SK-N-SH treated with all-trans-retinoic acid at 6 μM for 48 hours (cell line): ENCODE data around the gene METTL2B.
"Not testable (repeated sequence)": the region's sequence is repeated elsewhere in the genome, so short reads cannot be mapped to it uniquely, and the experiment has no call there.

ENCODE experiments used
- ATAC-seq: fragments of 200-7000 bp; cut with Tn5 transposase; 3 replicates; pipeline ENCODE4 v1.9.1; 2020; ENCODE audit warnings: mild to moderate bottlenecking, moderate library complexity
- CSDC2 ChIP-seq: fragments of 250-450 bp; sonication (Bioruptor Pico); IDR thresholded peaks from 2 replicates; pipeline ENCODE4 v1.5.0; 2020; ENCODE audit warnings: mild to moderate bottlenecking, moderate library complexity
- ISL1 ChIP-seq: fragments of 250-450 bp; sonication (Bioruptor Pico); IDR thresholded peaks from 2 replicates; pipeline ENCODE4 v2.1.2; 2022; ENCODE audit warnings: mild to moderate bottlenecking, moderate library complexity
- PPARA ChIP-seq: fragments of 250-450 bp; sonication (Bioruptor Pico); IDR thresholded peaks from 2 replicates; pipeline ENCODE4 v1.5.0; 2020; ENCODE audit warnings: mild to moderate bottlenecking, borderline replicate concordance
- RARB ChIP-seq: fragments of 250-450 bp; sonication (Bioruptor Pico); IDR thresholded peaks from 2 replicates; pipeline ENCODE4 v1.8.0; 2021; ENCODE audit warnings: mild to moderate bottlenecking, moderate library complexity
- ZNF565 ChIP-seq: fragments of 450-650 bp; formaldehyde crosslinking; conservative IDR thresholded peaks from 2 replicates; pipeline ENCODE4 v1.5.0; 2020; ENCODE audit warnings: low read depth, mild to moderate bottlenecking, moderate library complexity
- ZNF8 ChIP-seq: fragments of 450-650 bp; formaldehyde crosslinking; IDR thresholded peaks from 2 replicates; pipeline ENCODE4 v1.5.0; 2020; ENCODE audit warnings: mild to moderate bottlenecking, moderate library complexity
- TF ChIP-seq, protein P1 (sequence below): fragments of 250-450 bp; sonication (Bioruptor Pico); IDR thresholded peaks from 2 replicates; pipeline ENCODE4 v1.5.1; 2021; ENCODE audit warnings: mild to moderate bottlenecking, moderate library complexity
- TF ChIP-seq, protein P2 (sequence below): fragments of 250-450 bp; sonication (Bioruptor Pico); IDR thresholded peaks from 2 replicates; pipeline ENCODE4 v1.8.0; 2020; ENCODE audit warnings: mild to moderate bottlenecking, moderate library complexity, borderline replicate concordance
- TF ChIP-seq, protein P3 (sequence below): fragments of 250-450 bp; sonication (Bioruptor Pico); IDR thresholded peaks from 2 replicates; pipeline ENCODE4 v1.5.1; 2020; ENCODE audit warnings: low read depth, mild to moderate bottlenecking, moderate library complexity
- TF ChIP-seq, protein P4 (sequence below): fragments of 250-450 bp; sonication (Bioruptor Pico); IDR thresholded peaks from 2 replicates; pipeline ENCODE4 v1.5.0; 2020; ENCODE audit warnings: mild to moderate bottlenecking, moderate library complexity

METTL2B gene

DNA sequence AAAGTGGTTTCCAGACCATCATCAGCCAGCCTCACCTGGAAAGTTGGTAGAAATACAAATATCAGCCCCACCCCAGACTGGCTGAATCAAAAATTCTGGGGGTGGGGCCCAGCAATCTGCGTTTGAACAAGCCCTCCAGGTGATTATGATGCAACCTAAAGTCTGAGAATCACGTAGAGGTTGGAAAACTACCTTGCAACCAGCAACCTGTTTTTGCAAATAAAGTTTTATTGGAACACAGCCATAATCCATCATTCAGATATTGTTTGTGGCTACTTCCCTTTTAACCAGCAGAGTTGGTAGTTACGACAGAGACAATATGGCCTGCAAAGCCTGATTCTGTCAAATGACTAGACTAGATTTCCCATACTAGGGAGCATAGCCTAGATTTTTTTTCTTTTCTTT is 49.5 kb downstream of the METTL2B start:
- ATAC-seq, result not testable (repeated sequence)

DNA sequence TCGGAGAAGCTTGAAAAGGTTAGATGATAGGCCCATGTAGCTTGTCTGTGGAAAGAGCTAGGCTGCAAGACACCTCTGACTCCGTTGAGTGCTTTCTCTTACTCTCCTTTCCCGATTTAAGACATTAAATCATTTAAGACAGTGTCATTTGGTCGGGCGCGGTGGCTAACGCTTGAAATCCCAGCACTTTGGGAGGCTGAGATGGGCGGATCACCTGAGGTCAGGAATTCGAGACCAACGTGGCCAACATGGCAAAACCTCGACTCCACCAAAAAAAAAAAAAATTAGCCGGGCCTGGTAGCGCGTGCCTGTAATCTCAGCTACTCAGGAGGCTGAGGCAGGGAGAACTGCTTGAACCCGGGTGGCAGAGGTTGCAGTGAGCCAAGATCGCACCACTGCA is 52.6 kb downstream of the METTL2B start:
- ATAC-seq, result not testable (repeated sequence)

DNA sequence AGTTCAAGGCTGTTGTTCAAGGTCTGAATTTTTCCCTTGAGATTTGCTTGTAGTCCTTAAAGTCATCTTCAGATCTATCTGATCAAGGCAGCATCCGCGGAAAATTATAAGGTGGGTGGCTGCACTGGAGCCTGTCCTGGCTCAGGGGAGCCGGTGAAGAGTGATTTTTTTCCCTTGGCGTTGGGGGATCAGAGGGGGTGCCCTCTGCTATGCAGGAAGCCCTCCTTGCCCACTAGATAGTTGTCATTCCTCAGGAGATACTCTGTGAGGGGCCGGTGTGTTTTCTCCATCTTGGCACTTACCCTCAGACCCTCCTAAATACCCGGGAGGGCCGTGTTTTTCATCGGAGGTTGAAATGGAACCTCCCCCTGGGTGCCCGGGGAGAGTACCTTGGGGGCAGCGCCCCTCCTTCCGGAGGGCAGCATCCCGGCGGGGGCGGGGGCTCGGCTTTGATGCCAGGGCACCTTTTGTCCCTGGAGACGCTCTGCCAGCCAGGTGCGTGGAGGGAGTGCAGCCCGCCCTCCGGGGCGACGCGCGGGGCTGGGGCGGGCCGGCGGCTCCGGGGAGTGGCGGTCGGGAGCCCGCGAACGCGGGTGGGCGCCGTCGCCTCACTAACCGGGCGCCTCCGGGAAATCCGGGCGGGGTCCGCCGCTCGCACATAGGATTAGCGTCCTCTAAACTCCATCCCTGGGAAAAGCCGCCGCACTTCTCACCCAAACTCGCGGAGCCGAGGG is 53.7 kb downstream of the METTL2B start:
- ATAC-seq, result not testable (repeated sequence)

DNA sequence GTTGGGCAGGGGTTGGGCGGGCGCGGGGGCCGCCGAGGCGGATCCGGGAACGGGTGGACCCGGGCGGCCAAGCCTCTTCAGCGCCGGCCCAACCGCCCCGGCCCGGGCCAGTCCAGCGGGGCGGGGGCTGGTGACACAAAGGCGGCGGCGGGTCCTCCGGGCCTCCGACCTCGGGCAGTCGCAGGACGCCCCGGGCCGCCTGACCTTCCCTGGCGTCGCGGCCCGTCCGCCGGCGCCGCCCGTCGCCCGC is 54.2 kb downstream of the METTL2B start:
- no peak for TF ChIP-seq PPARA (CRISPR knock-in tag)
- TF ChIP-seq, protein P1, sequence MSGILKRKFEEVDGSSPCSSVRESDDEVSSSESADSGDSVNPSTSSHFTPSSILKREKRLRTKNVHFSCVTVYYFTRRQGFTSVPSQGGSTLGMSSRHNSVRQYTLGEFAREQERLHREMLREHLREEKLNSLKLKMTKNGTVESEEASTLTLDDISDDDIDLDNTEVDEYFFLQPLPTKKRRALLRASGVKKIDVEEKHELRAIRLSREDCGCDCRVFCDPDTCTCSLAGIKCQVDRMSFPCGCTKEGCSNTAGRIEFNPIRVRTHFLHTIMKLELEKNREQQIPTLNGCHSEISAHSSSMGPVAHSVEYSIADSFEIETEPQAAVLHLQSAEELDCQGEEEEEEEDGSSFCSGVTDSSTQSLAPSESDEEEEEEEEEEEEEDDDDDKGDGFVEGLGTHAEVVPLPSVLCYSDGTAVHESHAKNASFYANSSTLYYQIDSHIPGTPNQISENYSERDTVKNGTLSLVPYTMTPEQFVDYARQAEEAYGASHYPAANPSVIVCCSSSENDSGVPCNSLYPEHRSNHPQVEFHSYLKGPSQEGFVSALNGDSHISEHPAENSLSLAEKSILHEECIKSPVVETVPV, result no peak
- no peak for TF ChIP-seq CSDC2 (CRISPR knock-in tag)
- TF ChIP-seq, protein P2, sequence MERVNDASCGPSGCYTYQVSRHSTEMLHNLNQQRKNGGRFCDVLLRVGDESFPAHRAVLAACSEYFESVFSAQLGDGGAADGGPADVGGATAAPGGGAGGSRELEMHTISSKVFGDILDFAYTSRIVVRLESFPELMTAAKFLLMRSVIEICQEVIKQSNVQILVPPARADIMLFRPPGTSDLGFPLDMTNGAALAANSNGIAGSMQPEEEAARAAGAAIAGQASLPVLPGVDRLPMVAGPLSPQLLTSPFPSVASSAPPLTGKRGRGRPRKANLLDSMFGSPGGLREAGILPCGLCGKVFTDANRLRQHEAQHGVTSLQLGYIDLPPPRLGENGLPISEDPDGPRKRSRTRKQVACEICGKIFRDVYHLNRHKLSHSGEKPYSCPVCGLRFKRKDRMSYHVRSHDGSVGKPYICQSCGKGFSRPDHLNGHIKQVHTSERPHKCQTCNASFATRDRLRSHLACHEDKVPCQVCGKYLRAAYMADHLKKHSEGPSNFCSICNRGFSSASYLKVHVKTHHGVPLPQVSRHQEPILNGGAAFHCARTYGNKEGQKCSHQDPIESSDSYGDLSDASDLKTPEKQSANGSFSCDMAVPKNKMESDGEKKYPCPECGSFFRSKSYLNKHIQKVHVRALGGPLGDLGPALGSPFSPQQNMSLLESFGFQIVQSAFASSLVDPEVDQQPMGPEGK (CRISPR knock-in tag), result no peak
- no peak for TF ChIP-seq ISL1 (CRISPR knock-in tag)
- TF ChIP-seq ZNF565 (CRISPR knock-in tag), result no peak
- TF ChIP-seq, protein P3, sequence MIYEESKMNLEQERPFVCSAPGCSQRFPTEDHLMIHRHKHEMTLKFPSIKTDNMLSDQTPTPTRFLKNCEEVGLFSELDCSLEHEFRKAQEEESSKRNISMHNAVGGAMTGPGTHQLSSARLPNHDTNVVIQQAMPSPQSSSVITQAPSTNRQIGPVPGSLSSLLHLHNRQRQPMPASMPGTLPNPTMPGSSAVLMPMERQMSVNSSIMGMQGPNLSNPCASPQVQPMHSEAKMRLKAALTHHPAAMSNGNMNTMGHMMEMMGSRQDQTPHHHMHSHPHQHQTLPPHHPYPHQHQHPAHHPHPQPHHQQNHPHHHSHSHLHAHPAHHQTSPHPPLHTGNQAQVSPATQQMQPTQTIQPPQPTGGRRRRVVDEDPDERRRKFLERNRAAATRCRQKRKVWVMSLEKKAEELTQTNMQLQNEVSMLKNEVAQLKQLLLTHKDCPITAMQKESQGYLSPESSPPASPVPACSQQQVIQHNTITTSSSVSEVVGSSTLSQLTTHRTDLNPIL (CRISPR knock-in tag), result no peak
- no peak for TF ChIP-seq ZNF8 (CRISPR knock-in tag)
- TF ChIP-seq RARB (CRISPR knock-in tag), result no peak
- no peak for ATAC-seq

DNA sequence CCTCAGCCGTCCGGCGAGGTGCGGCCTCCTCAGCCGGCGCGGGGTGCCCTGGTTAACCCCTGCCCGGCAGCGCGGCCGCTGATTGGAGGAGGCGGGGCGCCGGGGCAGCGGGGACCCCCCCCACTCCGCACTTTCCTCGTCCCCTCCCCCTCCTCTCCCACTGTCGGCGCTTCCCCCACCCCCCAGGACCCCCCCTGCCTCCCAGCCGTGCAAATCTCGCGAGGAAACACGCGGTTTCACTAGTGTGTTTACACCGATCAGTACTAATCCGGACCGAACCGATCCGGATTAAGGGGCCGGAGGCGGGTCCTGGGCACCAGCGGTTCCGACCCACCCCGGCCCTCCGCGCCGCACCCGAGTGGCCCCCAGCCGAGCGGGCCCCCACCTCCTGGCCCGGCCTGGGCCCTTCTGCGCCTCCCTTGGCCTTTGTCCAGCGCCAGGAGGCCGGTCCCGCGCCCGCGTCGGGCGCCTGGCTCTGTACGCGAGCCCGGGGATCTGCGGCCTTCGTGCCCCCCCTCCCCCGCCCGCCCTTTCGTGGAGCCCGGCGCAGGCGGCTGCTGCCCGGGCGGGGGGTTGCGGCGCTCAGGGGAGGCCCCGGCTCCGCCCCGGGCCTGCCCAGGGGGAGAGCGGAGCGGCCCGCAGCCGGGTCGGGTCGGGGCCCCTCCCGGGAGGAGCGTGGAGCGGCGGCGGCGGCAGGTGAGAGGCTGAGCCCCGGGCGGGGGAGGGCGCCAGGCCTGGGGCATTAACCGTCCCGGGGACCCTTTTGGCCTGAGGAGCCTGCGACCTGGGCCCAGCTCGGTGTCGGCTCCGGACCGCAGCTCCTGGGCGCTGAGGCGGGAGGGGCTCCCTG is 54.8 kb downstream of the METTL2B start:
- peak; percentile 89 for ATAC-seq
- TF ChIP-seq, protein P4, sequence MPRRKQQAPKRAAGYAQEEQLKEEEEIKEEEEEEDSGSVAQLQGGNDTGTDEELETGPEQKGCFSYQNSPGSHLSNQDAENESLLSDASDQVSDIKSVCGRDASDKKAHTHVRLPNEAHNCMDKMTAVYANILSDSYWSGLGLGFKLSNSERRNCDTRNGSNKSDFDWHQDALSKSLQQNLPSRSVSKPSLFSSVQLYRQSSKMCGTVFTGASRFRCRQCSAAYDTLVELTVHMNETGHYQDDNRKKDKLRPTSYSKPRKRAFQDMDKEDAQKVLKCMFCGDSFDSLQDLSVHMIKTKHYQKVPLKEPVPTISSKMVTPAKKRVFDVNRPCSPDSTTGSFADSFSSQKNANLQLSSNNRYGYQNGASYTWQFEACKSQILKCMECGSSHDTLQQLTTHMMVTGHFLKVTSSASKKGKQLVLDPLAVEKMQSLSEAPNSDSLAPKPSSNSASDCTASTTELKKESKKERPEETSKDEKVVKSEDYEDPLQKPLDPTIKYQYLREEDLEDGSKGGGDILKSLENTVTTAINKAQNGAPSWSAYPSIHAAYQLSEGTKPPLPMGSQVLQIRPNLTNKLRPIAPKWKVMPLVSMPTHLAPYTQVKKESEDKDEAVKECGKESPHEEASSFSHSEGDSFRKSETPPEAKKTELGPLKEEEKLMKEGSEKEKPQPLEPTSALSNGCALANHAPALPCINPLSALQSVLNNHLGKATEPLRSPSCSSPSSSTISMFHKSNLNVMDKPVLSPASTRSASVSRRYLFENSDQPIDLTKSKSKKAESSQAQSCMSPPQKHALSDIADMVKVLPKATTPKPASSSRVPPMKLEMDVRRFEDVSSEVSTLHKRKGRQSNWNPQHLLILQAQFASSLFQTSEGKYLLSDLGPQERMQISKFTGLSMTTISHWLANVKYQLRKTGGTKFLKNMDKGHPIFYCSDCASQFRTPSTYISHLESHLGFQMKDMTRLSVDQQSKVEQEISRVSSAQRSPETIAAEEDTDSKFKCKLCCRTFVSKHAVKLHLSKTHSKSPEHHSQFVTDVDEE (CRISPR knock-in tag), result 0 out of 2 replicates have a peak, but pooled peaks have one; percentile 21

DNA sequence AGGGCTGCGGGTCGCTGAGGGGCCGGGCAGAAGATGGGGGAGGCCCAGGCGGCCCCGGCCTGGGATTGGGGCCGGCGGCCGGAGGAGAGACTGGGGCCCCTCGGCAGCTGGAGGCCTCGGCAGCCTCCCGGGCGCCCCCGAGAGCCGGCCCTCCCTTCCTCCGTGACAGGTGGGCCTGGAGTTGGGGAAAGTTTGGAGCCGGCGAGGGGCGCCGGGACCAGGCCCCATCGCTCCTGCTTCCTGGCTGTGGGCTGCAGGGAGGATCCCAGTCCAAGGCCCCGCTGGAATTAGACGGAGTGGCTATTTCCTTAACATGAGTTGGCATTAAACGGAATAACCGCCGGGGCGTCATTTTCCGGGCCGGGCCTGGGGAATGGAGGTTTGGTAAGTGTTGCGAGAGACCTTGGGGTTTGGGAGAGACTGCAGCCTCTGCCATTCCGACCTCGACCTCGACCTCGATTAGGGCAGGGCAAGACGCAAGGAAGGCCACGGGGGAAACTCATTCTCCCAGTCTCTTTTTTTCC is 55.5 kb downstream of the METTL2B start:
- ATAC-seq, result peak; percentile 39

DNA sequence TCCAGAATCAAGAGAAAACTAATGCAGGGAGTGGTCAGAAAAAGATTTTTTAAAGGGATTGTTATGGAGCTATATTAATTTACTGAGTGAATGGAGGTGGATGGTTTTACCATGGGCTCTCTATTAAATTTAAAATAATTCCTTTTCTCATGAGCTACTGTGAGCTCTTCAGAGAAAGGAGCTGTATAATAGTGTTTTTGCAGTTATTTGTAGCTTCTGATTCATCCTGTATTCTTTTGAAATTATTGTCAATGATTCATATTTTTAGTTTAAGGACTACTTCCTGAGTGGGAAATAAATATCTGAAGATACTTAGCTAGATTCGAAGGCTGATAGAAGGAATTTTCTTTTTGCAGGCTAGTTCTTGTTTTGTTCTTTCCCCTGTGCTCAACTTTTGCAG is 56.4 kb downstream of the METTL2B start:
- not testable (repeated sequence) for ATAC-seq

DNA sequence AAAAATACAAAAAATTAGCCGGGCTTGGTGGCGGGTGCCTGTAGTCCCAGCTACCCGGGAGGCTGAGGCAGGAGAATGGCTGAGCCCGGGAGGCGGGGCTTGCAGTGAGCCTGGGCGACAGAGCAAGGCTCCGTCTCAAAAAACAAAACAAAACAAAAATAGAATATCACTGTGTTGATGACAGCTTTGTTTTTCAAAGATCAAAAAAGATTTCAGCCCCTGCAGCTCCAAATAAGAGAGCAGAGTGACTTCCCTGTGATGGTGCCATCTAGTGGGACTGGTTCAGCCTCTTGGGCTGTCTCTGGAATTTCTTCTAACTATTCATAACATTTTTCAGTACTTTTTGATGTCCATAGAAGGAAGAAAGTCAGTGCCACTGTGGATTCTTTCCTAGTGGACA is 60.9 kb downstream of the METTL2B start:
- peak; percentile 94 for ATAC-seq

DNA sequence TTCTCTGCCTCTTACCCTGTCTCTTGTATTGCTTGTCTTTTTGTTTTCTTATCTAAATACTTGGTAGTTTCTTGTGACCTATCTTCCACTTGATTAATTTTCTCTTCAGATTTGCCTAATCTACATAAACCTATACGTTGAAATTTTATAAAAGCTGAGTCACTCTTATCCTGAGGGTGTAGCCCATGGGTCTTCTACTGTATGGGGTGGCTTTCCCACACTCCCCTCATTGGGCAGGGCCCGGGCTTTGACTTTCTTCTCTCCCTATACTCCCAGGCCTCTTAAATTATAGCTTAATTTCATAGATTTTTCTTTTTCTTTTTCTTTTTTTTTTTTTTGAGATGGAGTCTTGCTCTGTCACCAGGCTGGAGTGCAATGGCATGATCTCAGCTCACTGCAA is 66.0 kb downstream of the METTL2B start:
- not testable (repeated sequence) for ATAC-seq

DNA sequence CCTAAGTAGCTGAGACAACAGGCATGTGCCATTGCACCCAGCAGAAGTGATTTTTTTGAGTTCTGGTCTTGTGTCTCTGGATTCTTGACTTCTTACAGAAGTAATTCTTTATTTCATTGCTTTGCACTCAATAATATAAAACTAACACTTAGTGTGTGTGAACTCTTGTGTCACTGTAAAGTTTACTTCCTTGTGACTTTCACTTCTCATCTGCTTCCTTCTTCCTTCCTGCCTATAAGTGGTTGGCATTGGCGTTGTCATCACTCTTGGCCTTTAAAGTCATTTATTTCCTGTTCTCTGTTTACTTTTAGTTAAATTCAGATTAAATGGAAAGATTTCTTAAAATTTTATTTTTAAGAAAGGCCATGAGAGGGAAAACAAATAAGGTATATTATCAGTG is 66.8 kb downstream of the METTL2B start:
- not testable (repeated sequence) for ATAC-seq

DNA sequence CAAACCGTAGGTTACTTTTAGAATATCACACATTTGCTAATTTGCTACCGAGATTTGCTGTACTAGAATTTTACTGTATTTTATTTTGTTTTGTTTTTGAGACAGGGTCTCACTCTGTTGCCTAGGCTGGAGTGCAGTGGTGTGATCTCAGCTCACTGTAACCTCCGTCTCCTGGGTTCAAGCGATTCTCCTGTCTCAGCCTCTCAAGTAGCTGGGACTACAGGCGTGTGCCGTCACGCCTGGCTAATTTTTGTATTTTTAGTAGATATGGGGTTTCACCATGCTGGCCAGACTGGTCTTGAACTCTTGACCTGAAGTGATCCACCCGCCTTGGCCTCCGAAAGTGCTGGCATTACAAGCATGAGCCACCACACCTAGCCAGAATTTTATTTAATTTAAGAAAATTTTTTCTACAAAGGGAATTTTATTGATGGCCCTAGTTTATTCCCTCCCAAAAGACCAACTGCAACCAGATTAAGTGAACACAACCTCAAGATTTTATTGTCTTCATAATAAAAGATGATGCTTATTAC is 69.8 kb downstream of the METTL2B start:
- ATAC-seq, result not testable (repeated sequence)
